LNCAP (cell line): ENCODE measurements around the gene IL1F10.

Source experiments
- TF ChIP-seq, protein P1 (sequence below): fragments of 450-650 bp; IDR thresholded peaks from 2 replicates; pipeline ENCODE4 v1.5.1; 2017; ENCODE audit warnings: mild to moderate bottlenecking

The IL1F10 gene

DNA sequence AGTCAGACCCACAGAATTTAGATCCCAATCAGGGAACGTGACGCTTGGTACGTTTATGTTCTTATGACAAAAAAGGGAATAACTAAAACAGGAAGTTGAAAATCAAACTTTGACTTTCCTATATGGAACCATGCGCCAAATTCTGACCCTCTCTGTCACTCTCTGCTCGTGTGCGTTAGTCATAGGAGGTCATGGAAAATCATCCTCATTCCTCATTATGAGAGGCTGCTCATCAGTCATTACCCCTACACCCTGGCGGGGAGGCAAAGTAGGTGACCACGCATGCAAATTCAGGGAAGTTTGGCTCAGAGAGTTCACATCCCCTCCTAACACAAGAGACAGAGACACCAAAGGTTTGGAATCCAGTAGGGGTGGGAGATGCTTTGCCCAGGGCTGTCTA, 15.5 kb downstream of the IL1F10 start:
- TF ChIP-seq, protein P1, sequence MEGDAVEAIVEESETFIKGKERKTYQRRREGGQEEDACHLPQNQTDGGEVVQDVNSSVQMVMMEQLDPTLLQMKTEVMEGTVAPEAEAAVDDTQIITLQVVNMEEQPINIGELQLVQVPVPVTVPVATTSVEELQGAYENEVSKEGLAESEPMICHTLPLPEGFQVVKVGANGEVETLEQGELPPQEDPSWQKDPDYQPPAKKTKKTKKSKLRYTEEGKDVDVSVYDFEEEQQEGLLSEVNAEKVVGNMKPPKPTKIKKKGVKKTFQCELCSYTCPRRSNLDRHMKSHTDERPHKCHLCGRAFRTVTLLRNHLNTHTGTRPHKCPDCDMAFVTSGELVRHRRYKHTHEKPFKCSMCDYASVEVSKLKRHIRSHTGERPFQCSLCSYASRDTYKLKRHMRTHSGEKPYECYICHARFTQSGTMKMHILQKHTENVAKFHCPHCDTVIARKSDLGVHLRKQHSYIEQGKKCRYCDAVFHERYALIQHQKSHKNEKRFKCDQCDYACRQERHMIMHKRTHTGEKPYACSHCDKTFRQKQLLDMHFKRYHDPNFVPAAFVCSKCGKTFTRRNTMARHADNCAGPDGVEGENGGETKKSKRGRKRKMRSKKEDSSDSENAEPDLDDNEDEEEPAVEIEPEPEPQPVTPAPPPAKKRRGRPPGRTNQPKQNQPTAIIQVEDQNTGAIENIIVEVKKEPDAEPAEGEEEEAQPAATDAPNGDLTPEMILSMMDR = no peak

DNA sequence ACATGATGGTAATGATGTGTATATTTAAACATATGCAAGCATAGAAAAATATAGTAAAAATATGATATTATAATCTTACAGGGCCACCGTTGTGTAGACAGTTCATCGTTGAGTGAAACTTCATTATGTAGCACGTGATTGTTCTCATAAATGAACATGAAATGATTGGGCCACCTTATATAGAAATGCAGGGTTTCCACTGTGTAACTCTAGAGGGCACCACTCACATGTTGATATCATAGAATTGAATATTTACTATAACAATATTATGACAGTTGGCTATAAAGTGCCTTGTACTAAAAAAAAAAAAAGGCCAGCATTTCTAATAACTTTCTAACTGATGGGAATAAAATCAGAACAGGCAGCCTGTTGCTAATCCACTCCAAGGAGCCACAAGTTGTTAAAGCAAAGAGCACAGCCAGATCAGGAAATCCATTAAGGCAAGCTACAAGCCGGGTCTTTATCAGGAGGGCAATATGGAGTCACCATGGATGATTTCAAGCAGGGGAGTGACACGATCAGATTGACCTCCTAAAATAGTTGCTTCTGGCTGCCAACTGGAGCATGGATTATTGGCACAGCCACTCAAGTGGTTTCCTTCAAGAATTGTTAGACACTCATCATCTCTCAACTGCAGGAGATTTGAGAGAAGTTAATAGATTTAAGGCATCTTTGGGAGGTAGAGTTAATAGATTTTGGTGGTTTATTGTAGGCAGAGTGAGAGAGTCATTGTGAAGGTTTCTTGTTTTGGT, 16.7 kb downstream of the IL1F10 start:
- TF ChIP-seq, protein P1 = peak; percentile 60

DNA sequence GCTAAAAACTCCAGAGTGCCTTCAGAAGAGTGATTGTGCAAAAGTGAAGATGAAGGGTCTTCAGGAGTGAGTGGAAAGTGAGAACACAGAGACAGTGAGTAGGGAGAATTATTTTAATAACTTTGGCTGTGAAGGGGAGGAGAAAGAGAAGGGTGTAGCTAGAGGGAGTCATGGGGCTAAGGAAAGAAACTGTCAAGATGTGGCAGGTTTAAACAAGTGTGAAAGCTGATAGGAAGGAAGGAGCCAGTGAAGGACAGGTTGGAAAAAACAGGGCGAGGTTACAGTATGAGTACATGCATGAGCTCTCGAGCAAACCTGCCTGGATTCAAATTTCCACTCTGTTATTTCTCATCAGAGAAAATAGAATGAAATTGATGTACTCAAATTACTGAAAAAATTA, 17.8 kb downstream of the IL1F10 start:
- TF ChIP-seq, protein P1 = no peak

GRCh38 chr2:113088213-113088992, 20.6 kb downstream of the IL1F10 start:
- TF ChIP-seq, protein P1 = no peak

DNA sequence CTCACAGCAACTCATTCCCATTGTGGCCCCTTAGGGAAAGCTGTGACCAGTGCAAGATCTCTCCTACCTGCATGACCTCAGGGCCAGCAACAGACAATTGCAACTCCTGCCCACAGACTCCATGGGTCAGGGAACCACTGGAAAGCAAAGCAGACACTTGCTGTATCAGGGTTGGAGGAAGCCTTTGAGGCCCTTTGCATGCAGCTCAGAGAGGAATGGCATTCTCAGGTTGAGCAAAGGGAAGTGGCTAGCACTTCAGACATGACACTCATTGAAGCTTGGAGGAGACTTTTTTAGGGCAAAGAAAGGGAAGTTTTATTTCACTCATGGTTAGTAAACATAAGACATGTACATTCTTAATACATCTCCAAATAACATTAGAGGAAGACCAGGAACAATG, 22.1 kb downstream of the IL1F10 start:
- TF ChIP-seq, protein P1 = no peak

GRCh38 chr2:113091231-113091896, 23.6 kb downstream of the IL1F10 start:
- TF ChIP-seq, protein P1 = no peak

- TF ChIP-seq, protein P1 = no peak
Observed at GRCh38 chr2:113092864-113093612, 25.3 kb downstream of the IL1F10 start.
